Glomerular visceral epithelial cell (primary cell): ENCODE data around the gene ARL15.
A peak's percentile ranks its signal among the peaks of the same experiment; 100 is the strongest.

ENCODE experiments used
- DNase-seq: peaks from one replicate; pipeline ENCODE4 v3.0.0-alpha.2; 2016; ENCODE audit errors: extremely low spot score

The ARL15 gene

DNA sequence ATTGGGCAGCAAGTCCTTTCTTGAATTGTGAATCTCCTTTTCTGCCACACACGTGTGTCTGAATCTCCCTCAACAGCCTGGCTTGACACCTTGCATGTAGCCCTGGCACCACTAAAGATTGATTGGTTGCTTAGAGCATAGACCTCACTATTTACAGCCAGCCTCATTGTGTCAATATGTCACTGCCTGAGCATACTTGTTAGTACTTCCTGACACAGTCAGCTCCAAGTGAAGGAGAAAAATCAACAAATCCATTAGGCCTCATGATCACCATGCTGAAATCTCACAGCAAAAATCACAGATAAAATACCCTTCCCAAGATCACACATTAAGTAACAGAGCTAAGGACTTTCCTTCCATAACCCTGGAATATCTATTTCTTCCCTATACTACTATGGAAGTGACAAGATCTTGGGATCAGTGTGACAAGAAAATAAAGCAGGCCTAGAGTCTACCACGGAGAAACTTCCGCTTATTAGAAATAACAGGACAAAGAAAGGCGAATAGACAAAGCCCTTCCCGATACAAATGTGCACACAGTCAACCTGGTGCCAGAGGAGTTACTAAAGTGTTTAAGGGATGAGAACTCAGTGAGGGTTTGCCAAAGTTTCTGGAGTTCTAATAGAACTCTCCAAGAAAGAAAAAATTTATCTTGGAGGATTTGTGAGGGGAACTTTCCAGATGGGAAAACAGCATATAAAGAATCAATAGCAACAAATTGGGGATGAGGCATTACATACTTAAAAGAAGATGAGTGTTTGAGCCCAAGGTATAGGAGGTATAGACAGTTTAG, 5.6 kb upstream of the ARL15 start:
- DNase-seq: no peak

DNA sequence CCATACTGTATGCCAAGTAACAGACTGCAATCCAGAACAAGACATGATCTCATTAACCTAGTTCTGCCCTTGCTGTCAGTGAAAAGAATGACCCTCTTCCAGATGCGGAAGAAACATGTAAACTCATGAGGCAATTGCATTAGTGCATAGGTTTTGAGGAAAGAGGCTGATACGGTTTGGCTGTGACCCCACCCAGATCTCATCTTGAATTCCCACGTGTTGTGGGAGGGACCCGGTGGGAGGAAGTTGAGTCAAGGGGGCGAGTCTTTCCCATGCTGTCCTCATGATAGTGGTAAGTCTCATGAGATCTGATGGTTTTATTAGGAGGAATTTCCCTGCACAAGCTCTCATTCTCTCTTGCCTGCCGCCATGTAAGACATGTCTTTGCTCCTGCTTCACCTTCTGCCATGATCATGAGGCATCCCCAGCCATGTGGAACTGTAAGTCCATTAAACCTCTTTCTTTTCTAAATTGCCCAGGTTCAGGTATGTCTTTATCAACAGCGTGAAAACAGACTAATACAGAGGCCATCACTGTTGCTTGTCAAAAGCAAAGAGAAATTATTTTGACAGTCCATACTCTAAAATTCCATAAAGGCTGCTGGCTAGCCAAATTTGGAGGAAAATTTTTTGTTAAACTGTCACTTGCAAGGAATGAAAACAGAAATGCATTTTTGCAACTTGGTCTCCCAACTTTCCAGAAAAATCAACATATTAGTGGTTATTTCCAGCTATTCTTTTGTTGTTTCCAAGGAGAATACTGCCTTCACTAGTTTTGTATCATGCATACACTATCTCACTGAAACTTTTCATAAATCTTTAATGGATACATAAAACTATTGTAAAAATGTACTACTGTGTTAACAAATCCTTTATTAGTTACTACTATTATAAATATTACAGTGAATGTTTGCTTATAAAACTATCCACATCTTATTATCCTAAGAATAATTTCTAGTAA, 3.2 kb upstream of the ARL15 start:
- no peak for DNase-seq

- no peak for DNase-seq
These were observed 2.1 kb upstream of the ARL15 start for GRCh38 chr5:54312499-54312898.

DNA sequence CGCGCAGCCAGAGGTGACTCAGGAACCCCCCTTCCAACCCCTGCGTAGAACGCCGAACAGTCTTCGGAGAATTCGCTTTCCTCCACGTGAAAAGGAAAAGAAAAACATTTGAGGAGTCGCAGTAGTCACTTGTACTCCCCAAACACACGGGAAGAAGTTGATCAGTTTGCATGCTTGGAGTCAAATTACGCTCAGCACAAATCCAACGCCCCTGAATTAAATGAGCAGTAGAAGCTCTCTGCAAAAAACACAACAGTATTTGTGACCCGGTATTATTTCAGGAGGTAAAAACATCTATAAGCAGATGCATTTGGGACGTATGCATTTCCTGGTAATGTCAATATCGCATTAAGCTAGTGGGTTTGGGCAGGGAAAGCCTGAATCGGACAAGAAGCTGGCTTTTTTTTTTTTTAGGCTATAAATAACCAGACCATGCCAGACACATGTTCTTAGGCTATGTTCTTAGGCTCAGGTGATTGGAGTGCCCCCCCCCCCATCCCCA, 854 bp upstream of the ARL15 start:
- DNase-seq: peak; percentile 17

DNA sequence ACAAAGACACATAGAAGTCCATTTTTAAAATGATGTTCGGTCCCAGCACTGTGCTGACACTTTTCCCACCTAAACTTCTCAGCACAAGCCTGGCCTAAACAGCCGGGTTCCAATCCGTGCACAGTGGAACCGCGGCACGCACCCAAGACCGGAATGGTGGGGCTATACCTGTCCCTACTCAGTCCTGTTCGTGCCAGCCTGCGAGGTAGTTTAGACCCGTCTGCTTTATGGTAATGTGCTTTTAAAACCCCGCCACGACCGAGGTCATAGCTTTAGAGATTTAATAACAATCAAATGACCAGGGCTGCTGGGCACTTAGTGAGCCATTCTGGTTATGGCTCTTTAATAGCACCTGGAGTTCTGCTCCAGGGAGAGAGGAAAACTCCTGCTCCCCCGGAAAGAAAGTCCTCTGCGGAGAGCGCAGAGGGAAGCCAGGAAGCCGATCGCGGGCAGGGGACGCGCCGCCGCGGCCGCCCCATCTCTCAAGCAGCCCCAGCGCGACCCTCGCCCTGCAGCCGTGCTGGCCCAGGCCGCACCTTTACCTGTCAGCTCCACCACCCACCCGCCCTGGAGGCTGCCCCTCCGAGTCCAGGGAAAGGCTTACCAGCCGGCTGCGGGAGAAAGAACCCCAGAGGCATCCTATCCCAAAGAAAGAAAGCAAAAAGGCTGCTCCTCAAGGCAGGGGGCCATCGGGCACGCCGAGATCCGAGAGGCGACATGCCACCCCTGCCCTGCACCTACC, 511 bp downstream of the ARL15 start:
- DNase-seq: peak; percentile 47

DNA sequence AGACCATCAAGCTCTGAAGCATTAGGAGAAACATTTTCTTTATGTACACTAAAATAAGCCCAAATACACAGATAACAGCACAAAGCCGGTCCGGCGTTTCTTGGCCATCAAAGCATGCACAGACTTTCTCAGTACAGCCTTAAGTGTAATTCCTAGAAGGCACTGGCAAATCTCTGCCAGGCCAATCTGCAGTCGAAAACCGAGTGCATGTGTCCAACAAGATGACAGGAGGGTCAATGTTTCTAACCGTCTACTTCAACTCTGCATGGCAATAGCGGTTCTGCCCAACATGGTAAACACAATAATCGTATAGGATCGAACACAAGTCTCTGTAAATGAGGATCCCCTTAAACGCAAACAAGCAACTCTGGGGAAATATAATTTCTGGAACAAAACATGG, 1.1 kb downstream of the ARL15 start:
- DNase-seq: no peak

- no peak for DNase-seq
These were observed 2.8 kb downstream of the ARL15 start for GRCh38 chr5:54307583-54307982.

DNA sequence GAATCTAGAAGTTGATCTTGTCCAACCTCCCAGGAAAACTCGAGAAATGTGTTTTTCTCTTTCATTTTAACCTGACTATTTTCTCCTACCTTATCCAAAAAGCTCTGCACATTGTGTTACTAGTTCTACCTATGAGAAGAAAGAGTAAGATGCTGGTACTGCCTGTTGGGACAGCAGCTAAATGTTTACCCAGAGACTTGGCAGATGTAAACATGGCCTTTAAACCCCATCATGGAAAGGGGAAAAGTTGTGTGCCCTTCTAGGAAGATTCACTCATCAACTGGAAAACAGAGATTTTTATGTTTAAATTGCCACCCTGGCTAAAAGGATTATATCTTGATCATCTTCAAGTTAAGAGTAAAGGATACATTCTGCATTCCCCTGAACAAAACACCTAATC, 3.5 kb downstream of the ARL15 start:
- no peak for DNase-seq

DNA sequence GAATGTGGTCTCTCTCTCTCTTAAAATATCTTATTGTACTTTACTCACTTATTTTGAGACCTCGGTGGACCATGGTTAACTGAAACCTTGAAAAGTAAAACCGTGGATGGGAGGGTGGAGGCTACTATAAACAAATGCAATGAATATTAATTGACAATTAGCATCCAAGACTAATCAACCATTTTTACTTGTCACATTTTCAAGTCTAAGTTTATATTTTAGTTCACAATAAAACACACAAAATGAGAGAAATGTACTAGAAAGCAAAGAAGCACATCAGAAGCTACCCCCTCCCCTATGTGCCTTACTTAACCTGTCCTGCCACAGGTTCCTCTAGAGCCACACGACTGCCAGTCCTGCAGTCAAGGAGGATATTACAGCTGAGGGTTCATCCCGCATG, 4.6 kb downstream of the ARL15 start:
- DNase-seq: no peak

DNA sequence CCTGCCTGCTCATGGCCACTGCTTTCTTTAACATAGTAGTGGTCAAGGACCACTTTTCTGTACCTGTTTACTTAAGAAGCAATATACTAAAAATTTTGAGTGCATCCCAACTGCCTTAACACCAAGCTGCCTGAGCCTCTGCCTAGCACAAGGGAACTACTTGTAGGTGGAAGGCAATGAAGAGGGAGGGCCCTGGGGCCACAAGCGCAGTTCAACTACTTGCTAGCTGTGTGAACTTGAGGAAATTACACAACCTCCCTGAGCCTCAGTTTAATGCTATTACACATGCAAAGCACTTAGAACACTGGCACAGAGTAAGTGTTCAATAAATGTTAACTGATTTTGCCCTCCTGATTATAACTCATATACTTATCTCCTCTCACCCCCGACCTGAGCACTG, 6.3 kb downstream of the ARL15 start:
- DNase-seq: no peak

DNA sequence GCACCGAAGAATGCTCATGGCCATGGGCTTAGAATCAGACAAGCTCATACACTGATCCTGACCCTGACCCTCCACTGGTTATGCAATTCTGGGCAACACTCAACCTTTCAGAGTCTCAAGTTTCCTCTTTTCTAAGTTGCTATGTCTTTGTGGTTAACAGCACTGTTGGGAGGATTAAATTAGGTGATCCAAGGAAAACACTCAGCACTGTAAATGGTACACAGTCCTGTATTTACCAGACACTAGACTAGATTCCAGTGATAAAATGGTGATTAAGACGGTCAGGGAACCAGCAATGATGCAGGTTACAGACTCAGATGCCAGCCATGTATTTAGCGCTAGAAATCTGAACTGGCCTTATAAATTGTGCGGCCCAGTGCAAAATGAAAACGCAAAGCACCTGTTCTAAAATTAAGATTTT, 8.1 kb downstream of the ARL15 start:
- DNase-seq: peak; percentile 31

GRCh38 chr5:54301849-54302248, 8.5 kb downstream of the ARL15 start:
- no peak for DNase-seq

- no peak for DNase-seq
These were observed 9.2 kb downstream of the ARL15 start for GRCh38 chr5:54301220-54301619.

DNA sequence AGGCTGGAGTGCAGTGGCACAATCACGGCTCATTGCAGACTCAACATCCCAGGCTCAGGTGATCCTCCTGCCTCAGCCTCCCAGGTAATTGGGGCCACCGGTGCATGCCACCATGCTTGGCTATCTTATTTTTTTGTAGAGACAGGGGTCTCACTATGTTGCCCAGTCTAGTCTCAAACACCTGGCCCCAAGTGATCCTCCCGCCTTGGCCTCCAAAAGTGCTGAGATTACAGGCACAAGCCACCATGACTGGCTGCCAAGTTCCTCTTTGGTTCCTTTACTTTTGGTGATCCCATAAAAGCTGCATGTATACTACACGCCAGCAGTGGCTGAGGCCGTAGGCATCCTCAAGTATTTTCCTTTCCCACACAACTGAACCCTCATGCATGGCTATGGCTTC, 11.4 kb downstream of the ARL15 start:
- DNase-seq: no peak

DNA sequence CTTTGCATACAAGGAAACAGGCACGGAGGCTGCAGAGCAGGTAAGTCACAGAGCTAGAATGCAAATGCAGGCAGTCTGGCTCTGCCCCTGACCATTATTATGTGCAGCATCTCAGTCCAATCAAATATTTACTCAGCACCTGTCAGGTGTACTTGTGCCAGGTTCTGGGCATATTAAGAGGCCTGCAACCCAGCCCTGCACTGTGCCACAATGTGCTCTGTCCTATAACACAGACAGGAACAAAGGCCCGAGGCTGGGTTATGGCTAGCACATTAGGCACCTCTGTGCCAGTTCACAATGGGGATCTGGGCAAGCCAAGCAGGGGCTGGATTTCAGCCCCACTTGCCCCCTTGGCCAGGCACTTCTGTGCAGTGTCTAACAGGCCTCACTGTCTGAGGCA, 14.0 kb downstream of the ARL15 start:
- no peak for DNase-seq

GRCh38 chr5:54295651-54296276, 14.6 kb downstream of the ARL15 start:
- peak; percentile 28 for DNase-seq

DNA sequence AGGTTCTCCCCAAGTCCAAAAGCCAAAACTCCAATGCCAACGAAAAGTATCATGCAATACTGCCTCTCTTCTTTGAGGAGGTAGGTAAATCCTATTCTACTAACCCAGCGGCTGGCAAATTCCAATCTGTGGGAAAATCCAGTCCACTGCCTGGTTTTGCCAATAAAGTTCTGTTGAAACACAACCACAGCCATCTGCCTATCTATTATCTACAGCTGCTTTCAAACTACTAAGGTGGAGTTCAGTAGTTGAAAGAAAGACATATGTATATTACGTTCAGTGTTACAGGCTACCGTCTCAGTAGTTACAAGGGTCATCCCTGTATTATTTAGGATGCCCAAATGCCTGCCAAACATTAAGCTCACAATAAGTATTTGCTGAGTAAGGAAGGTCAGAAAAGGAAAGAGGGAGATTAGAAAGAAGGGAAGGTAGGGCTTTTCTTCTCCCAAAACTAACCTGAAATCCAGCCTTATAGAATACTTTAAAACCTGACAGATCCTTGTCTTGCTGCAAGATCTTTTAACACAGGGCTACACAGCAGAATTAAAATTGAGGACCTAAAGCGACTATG, 16.2 kb downstream of the ARL15 start:
- DNase-seq: no peak

GRCh38 chr5:54292866-54293265, 17.5 kb downstream of the ARL15 start:
- no peak for DNase-seq

DNA sequence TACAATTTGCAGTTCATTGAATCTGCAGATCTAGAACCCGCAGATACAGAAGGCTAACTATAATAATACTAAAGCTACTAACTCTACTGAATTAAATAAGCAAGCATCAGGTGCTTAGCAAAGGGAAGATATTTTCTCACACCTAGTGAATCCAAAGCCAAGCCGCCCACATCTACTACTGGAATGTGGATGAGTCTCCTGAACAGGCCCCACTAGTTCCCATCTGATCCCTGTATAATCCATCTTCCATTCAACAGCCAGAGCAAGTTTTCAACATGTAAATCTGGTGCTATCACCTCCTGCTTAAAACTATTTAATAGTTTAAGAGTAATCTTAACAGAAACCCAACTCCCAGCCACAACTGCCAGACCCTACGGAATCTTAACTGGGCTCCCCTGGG, 18.9 kb downstream of the ARL15 start:
- DNase-seq: no peak

DNA sequence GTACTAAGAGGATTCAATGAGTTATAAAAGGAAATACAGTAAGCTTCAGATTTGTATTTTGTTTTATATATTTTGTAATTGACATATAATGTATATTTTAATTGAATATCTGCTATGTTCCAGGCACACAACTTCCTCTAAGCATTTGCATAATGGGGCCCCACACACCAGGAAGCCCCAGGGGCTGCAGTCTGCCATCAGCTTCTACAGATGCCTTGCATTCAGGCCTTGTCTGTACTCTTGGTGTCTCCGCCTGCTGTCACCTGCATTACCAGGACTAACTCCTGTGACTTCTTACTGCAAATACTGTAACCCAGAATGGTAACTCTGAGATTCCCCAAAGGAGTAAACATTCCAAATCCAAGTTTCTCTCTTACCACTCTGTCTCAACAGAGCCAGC, 20.6 kb downstream of the ARL15 start:
- no peak for DNase-seq

- no peak for DNase-seq
These were observed 21.7 kb downstream of the ARL15 start for GRCh38 chr5:54288568-54289217.
